Erythroblast (primary cell): Measurements from ENCODE around the gene SSR1.

Source experiments
- GATA1 ChIP-seq: IDR thresholded peaks from 2 replicates; pipeline ENCODE4 v1.6.1; 2011; ENCODE audit warnings: low read depth, mild to moderate bottlenecking, control low read depth, low read length, moderate library complexity
- POLR2A ChIP-seq: IDR thresholded peaks from 2 replicates; pipeline ENCODE4 v1.6.1; 2011; ENCODE audit warnings: mild to moderate bottlenecking, low read length

- TF ChIP-seq POLR2A: no peak
- no peak for TF ChIP-seq GATA1
These were observed 45.9 kb downstream of the SSR1 start for GRCh38 chr6:7267071-7267465.
